ENCODE data around the gene TEX26.
"Not testable (repeated sequence)": the region's sequence is repeated elsewhere in the genome, so short reads cannot be mapped to it uniquely, and the experiment has no call there.

The TEX26 gene

DNA sequence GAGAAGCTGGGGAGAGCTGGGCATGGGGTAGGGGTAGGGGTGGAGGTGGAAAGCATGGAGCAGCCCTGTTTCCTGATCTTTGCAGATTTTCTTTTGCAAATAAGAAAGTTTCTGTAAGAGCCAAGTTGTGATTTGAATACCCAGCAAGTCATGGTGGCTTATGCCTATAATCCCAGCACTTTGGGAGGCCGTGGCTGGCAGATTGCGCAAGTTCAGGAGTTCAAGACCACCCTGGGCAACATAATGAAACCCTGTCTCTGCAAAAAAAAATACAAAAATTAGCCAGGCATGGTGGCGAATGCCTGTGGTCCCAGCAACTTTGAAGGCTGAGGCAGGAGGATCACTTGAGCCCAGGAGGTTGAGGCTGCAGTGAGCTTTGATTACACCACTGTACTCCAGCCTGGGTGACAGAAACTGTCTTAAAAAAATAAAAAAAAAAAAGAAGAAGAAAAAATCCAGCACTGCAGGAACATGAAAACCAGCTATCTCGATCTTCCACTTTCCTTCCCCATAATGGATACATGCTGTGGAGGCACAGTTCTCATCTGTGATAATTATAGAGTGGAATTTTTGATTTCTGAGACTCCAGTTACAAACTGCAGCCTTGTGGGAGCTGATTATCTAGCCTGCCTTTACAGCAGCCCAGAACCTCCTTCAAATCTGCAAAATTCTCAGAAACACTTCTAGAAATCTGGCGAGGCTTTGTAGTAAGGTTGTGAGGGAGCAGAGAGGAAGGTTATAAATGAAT is 12.1 kb upstream of the TEX26 start:
- DNase-seq = no peak

GRCh38 chr13:30923418-30923817 is 9.0 kb upstream of the TEX26 start:
- DNase-seq = no peak

GRCh38 chr13:30924721-30925120 is 7.7 kb upstream of the TEX26 start:
- no peak for DNase-seq

- DNase-seq = no peak
Measured at GRCh38 chr13:30925429-30925828, 7.0 kb upstream of the TEX26 start.

- DNase-seq = no peak
Measured at GRCh38 chr13:30926781-30927180, 5.7 kb upstream of the TEX26 start.

DNA sequence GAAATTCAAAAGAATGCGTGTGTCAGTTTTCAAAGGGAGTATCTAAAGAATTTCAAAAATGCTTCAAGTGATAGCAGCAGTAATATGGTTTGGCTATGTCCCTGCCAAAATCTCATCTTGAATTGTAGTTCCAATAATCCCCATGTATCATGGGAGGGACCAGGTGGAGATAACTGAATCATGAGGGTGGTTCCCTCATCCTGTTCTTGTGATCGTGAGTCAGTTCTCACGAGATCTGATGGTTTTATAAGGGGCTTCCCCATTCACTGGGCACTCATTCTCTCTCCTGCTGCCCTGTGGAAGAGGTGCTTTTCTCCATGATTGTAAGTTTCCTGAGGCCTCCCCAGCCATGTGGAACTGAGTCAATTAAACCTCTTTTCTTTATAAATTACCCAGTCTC is 5.3 kb upstream of the TEX26 start:
- DNase-seq = not testable (repeated sequence)

DNA sequence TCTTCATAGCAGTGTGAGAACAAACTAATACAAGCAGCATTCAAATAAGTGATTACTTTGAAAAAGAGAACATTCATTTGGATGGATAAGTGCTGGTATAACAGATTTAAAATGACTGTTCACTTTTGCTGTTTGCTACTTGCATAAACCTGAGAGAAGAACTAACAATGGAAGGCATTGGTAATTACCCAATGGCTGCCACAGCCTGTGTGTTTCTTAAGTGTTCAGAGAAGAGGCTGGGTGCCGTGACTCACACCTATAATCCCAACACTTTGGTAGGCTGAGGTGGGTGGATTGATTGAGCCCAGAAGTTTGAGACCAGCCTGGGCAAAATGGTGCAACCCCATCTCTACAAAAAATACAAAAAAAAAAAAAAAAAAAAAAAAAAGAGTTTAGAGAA is 4.9 kb upstream of the TEX26 start:
- DNase-seq = no peak

- no peak for DNase-seq
Measured at GRCh38 chr13:30928978-30929377, 3.5 kb upstream of the TEX26 start.

DNA sequence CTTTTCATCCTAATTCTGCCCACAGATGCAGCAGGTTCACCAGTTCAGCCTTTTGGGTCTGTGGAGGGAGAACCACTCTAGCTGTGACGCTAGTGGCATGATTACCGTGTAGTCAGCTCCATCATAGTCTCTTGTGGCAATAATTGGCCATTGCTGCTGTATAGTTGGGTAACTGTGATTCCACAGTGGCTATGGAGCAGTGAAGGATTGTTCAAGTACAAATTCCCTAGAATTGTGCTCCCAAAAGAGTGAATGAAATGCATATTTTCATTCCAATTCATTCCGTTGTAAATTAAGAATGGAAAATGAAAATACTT is 856 bp downstream of the TEX26 start:
- DNase-seq = no peak

DNA sequence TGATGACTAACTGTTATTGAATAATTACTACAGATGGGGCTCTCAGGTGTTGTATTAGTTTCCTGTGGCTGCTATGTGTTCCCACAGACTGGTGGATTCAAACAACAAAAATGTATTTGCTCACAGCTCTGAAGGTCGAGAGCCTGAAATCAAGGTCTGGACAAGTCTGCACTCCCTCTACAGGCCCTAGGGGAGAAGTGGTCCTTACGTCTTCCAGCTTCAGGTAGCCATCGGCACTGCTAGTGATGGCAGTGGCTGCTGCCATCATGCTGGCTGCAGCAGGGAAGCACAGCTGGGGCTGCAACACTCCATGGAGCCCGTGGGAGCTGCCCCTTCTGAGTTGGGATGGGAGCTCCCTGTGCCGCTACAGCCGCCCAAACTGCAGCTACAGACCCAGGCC is 1.9 kb downstream of the TEX26 start:
- no peak for DNase-seq

DNA sequence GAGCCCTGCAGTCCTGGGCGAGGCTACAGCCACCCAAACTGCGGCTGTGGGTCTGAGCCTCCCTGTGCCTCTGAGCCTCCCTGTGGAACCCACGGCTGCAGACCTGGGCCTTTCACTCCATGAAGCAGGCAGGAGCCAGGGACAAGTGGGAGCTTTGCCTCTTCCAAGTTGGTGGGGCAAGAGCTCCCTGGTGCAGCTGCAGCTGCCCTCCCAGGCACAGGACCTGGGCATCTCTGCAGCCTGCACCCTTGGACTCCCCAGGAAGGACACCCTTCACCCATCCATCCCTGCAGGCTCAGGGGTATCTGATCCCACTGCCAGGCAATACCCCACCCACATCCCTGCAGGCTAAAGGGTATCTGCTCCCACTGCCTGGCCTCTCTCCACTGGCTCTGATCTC is 2.3 kb downstream of the TEX26 start:
- no peak for DNase-seq

GRCh38 chr13:30936971-30937370 is 4.5 kb downstream of the TEX26 start:
- DNase-seq = no peak

DNA sequence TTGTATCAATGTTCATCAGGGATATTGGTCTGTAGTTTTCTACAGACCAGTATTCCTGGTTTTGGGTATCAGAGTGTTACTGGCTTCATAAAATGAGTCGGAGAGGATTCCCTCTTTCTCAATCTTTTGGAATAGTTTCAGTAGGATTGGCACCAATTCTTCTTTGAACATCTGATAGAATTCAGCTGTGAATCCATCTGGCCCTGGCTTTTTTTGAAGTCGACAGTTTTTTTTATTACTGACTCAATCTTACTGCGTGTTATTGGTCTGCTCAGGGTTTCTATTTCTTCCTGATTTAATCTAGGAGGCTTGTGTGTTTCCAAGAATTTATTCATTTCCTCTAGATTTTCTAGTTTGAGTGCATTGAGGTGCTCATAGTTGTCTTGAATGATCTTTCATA is 11.4 kb downstream of the TEX26 start:
- DNase-seq = no peak

GRCh38 chr13:30957258-30957943 is 24.9 kb downstream of the TEX26 start:
- DNase-seq = peak; percentile 4

DNA sequence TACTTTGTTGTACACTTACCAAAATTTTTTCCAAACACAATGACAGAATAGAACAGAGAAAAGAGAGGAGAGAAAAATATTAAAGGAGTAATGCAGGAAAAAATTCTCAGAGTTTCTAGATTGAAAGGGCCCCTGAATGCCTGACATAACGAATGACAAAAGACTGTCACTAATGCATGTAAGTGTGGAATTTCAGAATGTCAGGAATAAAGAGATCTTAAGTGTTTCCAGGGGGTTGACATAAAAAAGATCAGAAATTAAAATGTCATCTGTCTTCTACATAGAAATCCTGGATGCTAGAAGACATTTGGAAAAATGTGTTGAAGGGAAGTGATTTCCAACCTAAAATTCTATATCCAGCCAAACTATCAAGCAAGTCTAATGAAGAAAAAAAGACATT is 27.2 kb downstream of the TEX26 start:
- DNase-seq = no peak

DNA sequence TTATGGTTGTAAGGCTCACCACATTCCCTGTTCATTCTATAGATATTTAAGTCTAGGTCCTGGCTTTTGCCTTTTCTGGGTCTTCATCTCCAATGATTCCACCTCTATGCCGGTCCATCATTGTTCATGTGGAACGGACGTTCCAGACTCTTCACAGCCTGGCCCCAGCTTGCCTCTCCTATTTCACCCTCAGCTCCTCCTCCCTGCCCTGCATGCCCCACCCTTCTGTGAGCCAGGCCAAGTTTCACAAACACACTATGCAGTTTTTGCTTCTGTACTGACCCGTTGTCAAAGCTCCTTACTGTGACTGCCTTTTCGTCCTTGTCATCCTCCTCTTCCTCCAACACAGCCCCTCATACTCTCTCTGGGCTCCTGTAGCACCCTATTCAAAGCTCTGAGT is 31.3 kb downstream of the TEX26 start:
- no peak for DNase-seq

DNA sequence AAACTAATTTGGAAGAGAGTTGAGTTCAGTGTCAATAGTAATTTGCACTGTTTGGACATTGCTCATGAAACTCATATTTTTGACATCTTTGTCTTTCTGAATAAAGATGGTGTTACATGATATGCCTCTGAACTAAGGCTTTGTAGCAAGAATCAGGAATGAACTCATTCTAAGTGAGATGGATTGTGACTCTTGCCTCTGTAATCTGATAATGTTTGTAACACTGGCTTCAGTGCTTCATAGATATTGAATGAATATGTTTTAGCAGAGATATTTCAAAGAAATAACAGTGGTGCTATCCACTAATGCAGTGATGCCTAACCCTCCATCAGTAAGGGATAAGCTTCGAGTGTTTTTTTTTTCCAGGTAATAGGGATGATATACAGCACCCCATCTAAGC is 32.9 kb downstream of the TEX26 start:
- DNase-seq = no peak

DNA sequence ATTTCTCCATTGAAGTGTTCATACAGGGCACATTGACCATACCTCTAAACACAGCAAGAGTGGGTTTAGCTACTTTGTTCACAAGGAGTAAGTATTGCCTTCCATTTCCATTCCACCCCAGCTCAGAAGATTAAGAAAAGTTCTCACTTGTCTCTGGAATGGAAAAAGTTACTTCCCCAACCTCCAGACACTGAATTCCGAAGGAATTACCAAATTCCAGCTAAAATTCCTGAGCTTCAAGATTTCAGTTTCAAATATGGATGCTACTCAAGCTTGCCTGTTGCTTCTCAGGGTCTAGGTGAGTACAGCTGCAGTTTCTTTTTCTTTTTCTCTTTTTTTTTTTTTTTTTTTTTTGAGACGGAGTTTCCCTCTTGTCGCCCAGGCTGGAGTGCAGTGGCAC is 33.6 kb downstream of the TEX26 start:
- DNase-seq = no peak

GRCh38 chr13:30968846-30969245 is 36.4 kb downstream of the TEX26 start:
- DNase-seq = no peak

- no peak for DNase-seq
Measured at GRCh38 chr13:30971575-30971974, 39.1 kb downstream of the TEX26 start.

- DNase-seq = no peak
Measured at GRCh38 chr13:30972888-30973377, 40.5 kb downstream of the TEX26 start.

GRCh38 chr13:30974350-30974749 is 41.9 kb downstream of the TEX26 start:
- no peak for DNase-seq

DNA sequence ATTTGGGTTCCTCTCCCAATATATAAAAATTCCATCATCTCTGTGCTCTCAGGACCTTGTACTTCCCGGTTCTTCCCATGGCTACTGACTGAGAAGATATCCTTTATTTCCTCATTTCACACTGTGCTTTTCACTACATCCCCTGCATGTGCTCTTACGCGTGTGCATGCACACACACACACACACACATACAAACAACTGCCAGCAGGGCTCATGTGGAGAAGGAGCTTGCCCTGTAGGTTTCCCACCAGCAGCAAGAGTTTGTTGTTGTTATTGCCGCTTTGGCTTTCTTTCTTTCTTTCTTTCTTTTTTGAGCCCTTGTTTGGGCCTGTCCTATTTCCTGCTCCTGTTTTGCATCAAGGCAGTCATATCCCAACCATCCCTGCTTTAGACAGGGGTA is 43.6 kb downstream of the TEX26 start:
- DNase-seq = no peak

DNA sequence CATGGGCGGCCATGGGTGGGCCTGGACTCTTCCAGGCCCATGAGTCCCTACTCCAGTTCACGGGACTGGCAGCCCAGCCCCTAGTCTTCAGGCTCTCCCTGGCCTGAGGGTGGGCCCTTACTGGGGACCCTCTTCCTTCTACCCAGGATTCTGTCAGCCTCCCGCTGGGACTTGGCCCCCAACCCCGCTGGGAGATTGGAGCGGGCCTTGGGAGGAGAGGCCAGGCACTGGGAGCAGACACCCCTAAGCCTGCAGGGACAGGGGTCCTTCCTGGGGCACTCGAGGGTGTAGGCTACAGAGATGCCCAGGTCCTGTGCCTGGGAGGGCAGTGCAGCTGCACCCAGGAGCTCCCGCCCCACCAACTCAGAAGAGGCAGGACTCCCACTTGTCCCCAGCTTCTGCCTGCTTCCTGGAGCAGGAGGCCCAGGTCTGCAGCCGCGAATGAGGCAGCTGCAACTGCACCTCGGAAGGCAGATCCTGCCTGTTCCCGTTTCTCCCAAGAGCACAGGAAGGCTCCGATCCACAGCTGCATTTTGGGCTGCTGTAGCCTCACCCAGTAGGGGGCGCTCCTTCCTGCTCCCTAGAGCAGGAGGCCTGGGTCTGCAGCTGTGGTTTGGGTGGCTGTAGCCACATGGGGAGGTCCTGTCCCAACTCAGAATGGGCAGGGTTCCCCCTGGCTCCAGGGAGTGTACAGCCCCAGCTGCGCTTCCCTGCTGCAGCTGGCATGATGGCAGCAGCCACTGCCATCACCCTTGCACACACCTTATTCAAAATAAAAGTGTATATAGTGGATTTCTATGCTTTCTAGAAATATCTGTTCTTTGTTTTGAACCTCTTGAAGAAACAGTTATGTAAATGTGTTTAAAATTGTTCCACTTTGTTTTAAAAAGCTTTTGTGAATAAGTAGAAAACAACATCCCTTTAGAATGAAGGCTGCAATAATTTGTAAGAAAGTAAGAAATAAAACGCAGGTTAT is 46.8 kb downstream of the TEX26 start:
- no peak for DNase-seq

Measured in DMS 273 treated with DMSO at 0.1 percent for 48 hours (cell line).